C4-2B (cell line): ENCODE data around the gene ADRB2.

Experiments used
- ZFX ChIP-seq: fragments of 450-650 bp; IDR thresholded peaks from 2 replicates; pipeline ENCODE4 v1.6.1; 2017
- TF ChIP-seq, protein P1 (sequence below): fragments of 450-650 bp; conservative IDR thresholded peaks from 2 replicates; pipeline ENCODE4 v1.5.1; 2017; ENCODE audit warnings: mild to moderate bottlenecking

DNA sequence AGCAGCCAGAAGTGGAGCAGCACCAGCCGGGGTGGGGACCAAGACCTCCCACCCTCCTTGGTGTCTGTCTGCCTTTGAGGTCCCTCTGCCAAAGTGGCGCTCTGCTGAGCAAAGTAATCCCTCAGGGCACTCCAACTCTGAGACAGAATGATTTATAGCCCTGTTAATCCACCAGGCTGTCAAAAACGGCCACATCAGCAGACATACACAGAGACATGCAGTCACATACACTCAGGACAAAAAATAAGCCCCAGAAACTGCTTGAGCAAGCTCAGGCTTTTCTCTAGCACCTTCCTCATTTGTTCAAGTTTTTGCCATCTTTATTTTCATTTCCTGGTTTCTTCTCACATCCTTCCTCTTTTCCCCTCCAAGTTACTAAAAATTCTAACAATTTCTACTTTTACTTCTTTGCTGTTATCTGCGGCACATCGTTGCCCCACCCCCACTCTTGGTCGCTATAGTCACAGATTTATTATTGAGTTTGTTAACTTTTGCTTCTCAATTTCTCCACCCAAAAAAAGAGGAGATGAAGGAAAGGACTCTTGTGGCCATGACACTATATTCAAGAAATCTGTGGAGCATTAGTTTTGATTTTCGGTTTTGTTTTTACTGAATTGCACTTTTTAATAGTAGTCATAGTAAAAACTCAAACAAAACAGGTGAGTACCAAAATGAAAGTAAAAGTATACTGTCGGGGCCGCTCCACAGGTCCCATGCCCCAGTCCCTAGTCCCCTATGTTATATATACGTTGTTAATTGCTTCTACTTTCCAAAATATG lies 17.4 kb upstream of the ADRB2 start:
- TF ChIP-seq, protein P1, sequence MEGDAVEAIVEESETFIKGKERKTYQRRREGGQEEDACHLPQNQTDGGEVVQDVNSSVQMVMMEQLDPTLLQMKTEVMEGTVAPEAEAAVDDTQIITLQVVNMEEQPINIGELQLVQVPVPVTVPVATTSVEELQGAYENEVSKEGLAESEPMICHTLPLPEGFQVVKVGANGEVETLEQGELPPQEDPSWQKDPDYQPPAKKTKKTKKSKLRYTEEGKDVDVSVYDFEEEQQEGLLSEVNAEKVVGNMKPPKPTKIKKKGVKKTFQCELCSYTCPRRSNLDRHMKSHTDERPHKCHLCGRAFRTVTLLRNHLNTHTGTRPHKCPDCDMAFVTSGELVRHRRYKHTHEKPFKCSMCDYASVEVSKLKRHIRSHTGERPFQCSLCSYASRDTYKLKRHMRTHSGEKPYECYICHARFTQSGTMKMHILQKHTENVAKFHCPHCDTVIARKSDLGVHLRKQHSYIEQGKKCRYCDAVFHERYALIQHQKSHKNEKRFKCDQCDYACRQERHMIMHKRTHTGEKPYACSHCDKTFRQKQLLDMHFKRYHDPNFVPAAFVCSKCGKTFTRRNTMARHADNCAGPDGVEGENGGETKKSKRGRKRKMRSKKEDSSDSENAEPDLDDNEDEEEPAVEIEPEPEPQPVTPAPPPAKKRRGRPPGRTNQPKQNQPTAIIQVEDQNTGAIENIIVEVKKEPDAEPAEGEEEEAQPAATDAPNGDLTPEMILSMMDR, result no peak
- TF ChIP-seq ZFX, result no peak
